Left renal cortex interstitium (tissue), 4 donors: Measurements from ENCODE around the gene CYP2C8. TPM values are rescaled to one million over a fixed set of nuclear protein-coding genes. Genes with fewer than 3 reads are reported as not detected.
"Not testable (repeated sequence)": the region's sequence is repeated elsewhere in the genome, so short reads cannot be mapped to it uniquely, and the experiment has no call there.

Source experiments
- DNase-seq, 4 donors: peaks; one replicate each; pipeline ENCODE4 v3.0.0-alpha.2; 2013; ENCODE audit warnings: low read depth in 4 of 4, low spot score in 2 of 4, missing footprints in 1 of 4
- polyA plus RNA-seq, 4 donors: library from polyadenylated mRNA; unstranded; fragments of 120-200 nt; gene quantifications; one replicate each; pipeline ENCODE4 v1.2.1, GENCODE V29; 2013; ENCODE audit not compliant: insufficient read length in 4 of 4

The CYP2C8 gene
- 1 to 10 TPM; 1.4 to 9.3 (median 3.5) TPM for polyA plus RNA-seq

- no peak for DNase-seq
Measured at GRCh38 chr10:95069286-95069685, at the start of gene CYP2C8. Gene CYP2C8, minus strand, starts transcription at chr10:95069497. Its CDS starts 95 bp downstream, at chr10:95069402.

- DNase-seq, result no peak
Measured at GRCh38 chr10:95116869-95117269, 47.6 kb upstream of the CYP2C8 start.

- not testable (repeated sequence) for DNase-seq
Measured at GRCh38 chr10:95110823-95111222, 41.5 kb upstream of the CYP2C8 start.

- DNase-seq, result no peak
Measured at GRCh38 chr10:95097805-95098204, 28.5 kb upstream of the CYP2C8 start.

- DNase-seq, result no peak
Measured at GRCh38 chr10:95096143-95096542, 26.8 kb upstream of the CYP2C8 start.

GRCh38 chr10:95079626-95080025 lies 10.3 kb upstream of the CYP2C8 start:
- not testable (repeated sequence) for DNase-seq

- no peak for DNase-seq
Measured at GRCh38 chr10:95077556-95077955, 8.3 kb upstream of the CYP2C8 start.

- DNase-seq, result no peak
Measured at GRCh38 chr10:95071107-95071660, 1.9 kb upstream of the CYP2C8 start.

GRCh38 chr10:95064125-95064524 lies 5.2 kb downstream of the CYP2C8 start:
- not testable (repeated sequence) for DNase-seq

- no peak for DNase-seq
Measured at GRCh38 chr10:95056744-95057363, 12.4 kb downstream of the CYP2C8 start.

- DNase-seq, result no peak
Measured at GRCh38 chr10:95049919-95050318, 19.4 kb downstream of the CYP2C8 start.

- DNase-seq, result no peak
Measured at GRCh38 chr10:95048206-95048605, 21.1 kb downstream of the CYP2C8 start.

- no peak for DNase-seq
Measured at GRCh38 chr10:95039281-95039680, 30.0 kb downstream of the CYP2C8 start.

GRCh38 chr10:95035332-95036295 lies 33.7 kb downstream of the CYP2C8 start:
- DNase-seq, result no peak

GRCh38 chr10:95034401-95034800 lies 34.9 kb downstream of the CYP2C8 start:
- DNase-seq, result no peak

- no peak for DNase-seq
Measured at GRCh38 chr10:95031656-95032055, 37.6 kb downstream of the CYP2C8 start.

- no peak for DNase-seq
Measured at GRCh38 chr10:95026461-95026860, 42.8 kb downstream of the CYP2C8 start.

- no peak for DNase-seq
Measured at GRCh38 chr10:94997741-94998174, 71.5 kb downstream of the CYP2C8 start.

GRCh38 chr10:94992811-94993210 lies 76.5 kb downstream of the CYP2C8 start:
- no peak for DNase-seq

- no peak for DNase-seq
Measured at GRCh38 chr10:94991243-94991888, 77.9 kb downstream of the CYP2C8 start.

- no peak for DNase-seq
Measured at GRCh38 chr10:94989192-94989591, 80.1 kb downstream of the CYP2C8 start.
